ENCODE results near the gene CCDC57. TPM values are rescaled to one million over a fixed set of nuclear protein-coding genes. Genes with fewer than 3 reads are reported as not detected.

The CCDC57 gene
- total RNA-seq, 1 experiment from 2014 or later: 36.6 TPM

- H3K4me3 ChIP-seq (ENCODE audit: low read length): no peak overlapping the region
- no peak for DNase-seq
- no peaks in the 10 kb centered on the region for H3K79me2 ChIP-seq (ENCODE audit: low read length)
- H3K9me3 ChIP-seq (ENCODE audit: low read length): no peaks in the 10 kb centered on the region
- H3K36me3 ChIP-seq (ENCODE audit: low read depth, low read length): no peaks in the 10 kb centered on the region
- H3F3A ChIP-seq (ENCODE audit: low read length, unreplicated experiment): no peaks in the 10 kb centered on the region
- no peak overlapping the region for H3K9ac ChIP-seq (ENCODE audit: low read length)
- ChIA-PET CTCF (no interaction called here), POLR2A (ENCODE audit: unreplicated experiment) (no interaction called here)
- BruUV-seq (replicated peaks): no TSS peak
- H3K4me1 ChIP-seq (ENCODE audit: insufficient read depth, low read length): no peaks in the 10 kb centered on the region
- no peaks in the 10 kb centered on the region for H4K20me1 ChIP-seq (ENCODE audit: low read length)
- H3K9me2 ChIP-seq (replicated peaks; ENCODE audit: low read length): no peaks in the 10 kb centered on the region
- no peak for TF ChIP-seq CTCF (conservative IDR thresholded peaks at IDR 0.05; ENCODE audit: low read depth, low read length)
- no peak for TF ChIP-seq EZH2phosphoT487 (IDR thresholded peaks at IDR 0.05; ENCODE audit: borderline replicate concordance, low read length)
- no peak for TF ChIP-seq EZH2 (IDR thresholded peaks at IDR 0.05; ENCODE audit: low read length, unreplicated experiment)
- intact Hi-C loops (cut with micrococcal nuclease): no loop called here
- H3K27ac ChIP-seq (ENCODE audit: low read length): no peak overlapping the region
- no peak for ATAC-seq
- H3K4me2 ChIP-seq (ENCODE audit: low read length): no peak overlapping the region
- no peak overlapping the region for H2AFZ ChIP-seq (ENCODE audit: low read length)
- no peaks in the 10 kb centered on the region for H3K27me3 ChIP-seq (ENCODE audit: low read length)
Observed at GRCh38 chr17:82127315-82127595, 85.4 kb downstream of the CCDC57 start.

- Histone ChIP-seq H3K4me2 (ENCODE audit: low read length) (no peak overlapping the region), H3K79me2 (ENCODE audit: low read length) (no peaks in the 10 kb centered on the region), H3K27me3 (ENCODE audit: low read length) (no peaks in the 10 kb centered on the region), H3K4me1 (ENCODE audit: insufficient read depth, low read length) (no peaks in the 10 kb centered on the region), H4K20me1 (ENCODE audit: low read length) (no peaks in the 10 kb centered on the region), H3K36me3 (ENCODE audit: low read depth, low read length) (no peaks in the 10 kb centered on the region), H3K9me3 (ENCODE audit: low read length) (no peaks in the 10 kb centered on the region), H3F3A (ENCODE audit: low read length, unreplicated experiment) (no peaks in the 10 kb centered on the region), H3K9ac (ENCODE audit: low read length) (no peak overlapping the region), H3K27ac (ENCODE audit: low read length) (no peak overlapping the region), H2AFZ (ENCODE audit: low read length) (no peak overlapping the region), H3K9me2 (replicated peaks; ENCODE audit: low read length) (no peaks in the 10 kb centered on the region), H3K4me3 (ENCODE audit: low read length) (no peak overlapping the region)
- DNase-seq: no peak
- ChIA-PET CTCF (no interaction called here), POLR2A (ENCODE audit: unreplicated experiment) (no interaction called here)
- TF ChIP-seq CTCF (conservative IDR thresholded peaks at IDR 0.05; ENCODE audit: low read depth, low read length): no peak
- TF ChIP-seq EZH2phosphoT487 (IDR thresholded peaks at IDR 0.05; ENCODE audit: borderline replicate concordance, low read length): no peak
- TF ChIP-seq EZH2 (IDR thresholded peaks at IDR 0.05; ENCODE audit: low read length, unreplicated experiment): no peak
- BruUV-seq (replicated peaks): no TSS peak
- no peak for ATAC-seq
- intact Hi-C loops (cut with micrococcal nuclease): no loop called here
Observed at GRCh38 chr17:82126556-82127314, 85.9 kb downstream of the CCDC57 start.

GRCh38 chr17:82124101-82124500 is 88.5 kb downstream of the CCDC57 start:
- H3K4me2 ChIP-seq (ENCODE audit: low read length): no peak overlapping the region
- no TSS peak for BruUV-seq (replicated peaks)
- TF ChIP-seq EZH2 (IDR thresholded peaks at IDR 0.05; ENCODE audit: low read length, unreplicated experiment) (no peak), EZH2phosphoT487 (IDR thresholded peaks at IDR 0.05; ENCODE audit: borderline replicate concordance, low read length) (no peak), CTCF (conservative IDR thresholded peaks at IDR 0.05; ENCODE audit: low read depth, low read length) (no peak)
- CTCF ChIA-PET: interaction anchor here (0.6 to 0.7 kb wide), 2 partner anchors 30 to 64 kb away, joined by 3 to 6 read pairs; no protein-coding TSS in a partner anchor
- H3K9me2 ChIP-seq (replicated peaks; ENCODE audit: low read length): no peaks in the 10 kb centered on the region
- no peaks in the 10 kb centered on the region for H3F3A ChIP-seq (ENCODE audit: low read length, unreplicated experiment)
- no peak overlapping the region for H3K27ac ChIP-seq (ENCODE audit: low read length)
- H4K20me1 ChIP-seq (ENCODE audit: low read length): no peaks in the 10 kb centered on the region
- no peak for ATAC-seq
- intact Hi-C loops (cut with micrococcal nuclease): no loop called here
- no peaks in the 10 kb centered on the region for H3K9me3 ChIP-seq (ENCODE audit: low read length)
- no peak overlapping the region for H3K4me3 ChIP-seq (ENCODE audit: low read length)
- POLR2A ChIA-PET (ENCODE audit: unreplicated experiment): no interaction called here
- H2AFZ ChIP-seq (ENCODE audit: low read length): no peak overlapping the region
- H3K36me3 ChIP-seq (ENCODE audit: low read depth, low read length): no peaks in the 10 kb centered on the region
- no peaks in the 10 kb centered on the region for H3K79me2 ChIP-seq (ENCODE audit: low read length)
- no peaks in the 10 kb centered on the region for H3K4me1 ChIP-seq (ENCODE audit: insufficient read depth, low read length)
- DNase-seq: no peak
- H3K27me3 ChIP-seq (ENCODE audit: low read length): no peaks in the 10 kb centered on the region
- H3K9ac ChIP-seq (ENCODE audit: low read length): no peak overlapping the region
